ENCODE data around the gene PGC. TPM values are rescaled to one million over a fixed set of nuclear protein-coding genes. Genes with fewer than 3 reads are reported as not detected.

The PGC gene
- total RNA-seq, 1 experiment from 2014 or later: not detected

GRCh38 chr6:41720783-41721182 is 26.4 kb downstream of the PGC start:
- no peak overlapping the region for H2BK120ac ChIP-seq (ENCODE audit: low read depth, low read length, poor library complexity, severe bottlenecking)
- no peaks in the 10 kb centered on the region for H3K4me1 ChIP-seq (ENCODE audit: insufficient read depth, low read length)
- H3K9me3 Mint-ChIP-seq: no peaks in the 10 kb centered on the region
- H3K56ac ChIP-seq (ENCODE audit: insufficient read length, low read depth, low read length): no peak overlapping the region
- no peaks in the 10 kb centered on the region for H3K79me1 ChIP-seq (ENCODE audit: insufficient read depth, low read depth, low read length, poor library complexity, severe bottlenecking)
- no peak for DNase-seq
- H3K9me3 ChIP-seq (ENCODE audit: control insufficient read depth, low read depth, low read length): no peaks in the 10 kb centered on the region
- no CpG with 5 or more reads among the region's 2 CpGs for WGBS (ENCODE audit: extremely low coverage, insufficient read length, low lambda C conversion rate)
- H2BK12ac ChIP-seq (ENCODE audit: insufficient read length, low read depth, low read length): no peak overlapping the region
- no peaks in the 10 kb centered on the region for H3K27me3 ChIP-seq (ENCODE audit: insufficient read depth, low read length)
- H2AFZ ChIP-seq (ENCODE audit: low read length): no peak overlapping the region
- no peaks in the 10 kb centered on the region for H3K36me3 Mint-ChIP-seq (ENCODE audit: insufficient read depth in 1 of 3, low read depth in 3 of 3)
- no peak for TF ChIP-seq CTCF (conservative IDR thresholded peaks at IDR 0.05)
- no peak overlapping the region for H3K27ac ChIP-seq (ENCODE audit: insufficient read length, low read depth, low read length)
- H4K8ac ChIP-seq (replicated peaks; ENCODE audit: insufficient read length, low read depth, low read length): no peak overlapping the region
- no peak overlapping the region for H3K23ac ChIP-seq (ENCODE audit: insufficient read length, low read depth, low read length)
- peaks cover 9 to 20% of the 10 kb centered on the region in 2 experiments for H3K4me1 Mint-ChIP-seq
- H3K4ac ChIP-seq (ENCODE audit: low read depth, low read length): no peak overlapping the region
- no peak overlapping the region for H3K4me3 Mint-ChIP-seq
- H3K79me2 ChIP-seq (ENCODE audit: insufficient read depth, low read length): no peaks in the 10 kb centered on the region; the same call in 1 of the 2 replicates
- no peak overlapping the region for H2BK15ac ChIP-seq (ENCODE audit: low read depth, low read length)
- no peak overlapping the region for H3K9ac ChIP-seq (ENCODE audit: extremely low read depth, insufficient read length, low read length)
- no peak overlapping the region for H2BK5ac ChIP-seq (ENCODE audit: insufficient read length, low read length)
- H3K4me2 ChIP-seq (ENCODE audit: insufficient read depth, insufficient read length, low read length): no peak overlapping the region
- no peaks in the 10 kb centered on the region for H3K23me2 ChIP-seq (ENCODE audit: insufficient read length, low read depth, low read length, poor library complexity, severe bottlenecking)
- H2BK20ac ChIP-seq (ENCODE audit: low read depth, low read length, poor library complexity, severe bottlenecking): no peak overlapping the region
- no peak overlapping the region for H4K5ac ChIP-seq (ENCODE audit: insufficient read length, low read depth, low read length)
- no peak overlapping the region for H3K18ac ChIP-seq (ENCODE audit: insufficient read length, low read depth, low read length)
- H3T11ph ChIP-seq (ENCODE audit: low read length): no peak overlapping the region
- no peak overlapping the region; a peak in 2 of 7 replicates for H3K27ac Mint-ChIP-seq
- no peak overlapping the region for H4K91ac ChIP-seq (ENCODE audit: insufficient read length, low read depth, low read length)
- H3K14ac ChIP-seq (ENCODE audit: insufficient read depth, low read length): no peak overlapping the region
- H2AK5ac ChIP-seq (ENCODE audit: insufficient read length, low read length): no peak overlapping the region
- peaks cover 4% of the 10 kb centered on the region; the same call in 1 of the 2 replicates for H3K27me3 Mint-ChIP-seq (ENCODE audit: low read depth)
- no peaks in the 10 kb centered on the region for H4K20me1 ChIP-seq (ENCODE audit: control insufficient read depth, insufficient read depth, insufficient read length)

Measured in H9 (cell line).